ENCODE data around the gene SMIM10L1. TPM values are rescaled to one million over a fixed set of nuclear protein-coding genes. Genes with fewer than 3 reads are reported as not detected.

The SMIM10L1 gene
- total RNA-seq, 3 donors from 2014 or later, result 7.9 to 12.5 (median 9.5) TPM

DNA sequence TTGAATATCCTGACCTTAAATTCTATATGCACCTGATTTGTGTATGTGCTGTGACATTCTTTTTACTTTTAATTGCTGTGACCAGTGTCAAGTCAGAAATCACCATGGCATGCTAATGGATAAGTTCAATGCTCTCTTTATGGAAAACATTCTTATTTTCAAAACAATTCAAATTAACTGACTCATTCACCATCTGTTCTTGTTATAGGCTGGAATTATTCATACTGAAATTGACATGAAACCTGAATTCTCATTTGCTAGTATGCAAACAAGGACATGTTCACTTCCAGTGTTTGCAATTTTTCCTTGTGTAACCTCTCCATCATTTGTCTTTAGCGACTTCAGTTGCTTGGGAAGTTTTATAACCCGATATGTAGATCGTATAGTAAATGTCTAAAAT, 36.7 kb upstream of the SMIM10L1 start, which contains the start of gene TAS2R30:
TAS2R30 (minus strand) TSS at position 340 of the 400 bp plus-strand sequence. CDS start 400 bp downstream, outside the sequence.
- Histone ChIP-seq H3K9me3 (no peaks in the 10 kb centered on the region), H3K36me3 (ENCODE audit: low read depth) (no peaks in the 10 kb centered on the region), H3K4me1 (ENCODE audit: low read depth) (no peaks in the 10 kb centered on the region), H3K4me3 (no peak within 1 kb of the TSS)
- no peak for ATAC-seq
- no peak for DNase-seq
- TF ChIP-seq CTCF (IDR thresholded peaks at IDR 0.05), result no peak
- intact Hi-C loops (cut with DNase I, micrococcal nuclease), result no loop called here

DNA sequence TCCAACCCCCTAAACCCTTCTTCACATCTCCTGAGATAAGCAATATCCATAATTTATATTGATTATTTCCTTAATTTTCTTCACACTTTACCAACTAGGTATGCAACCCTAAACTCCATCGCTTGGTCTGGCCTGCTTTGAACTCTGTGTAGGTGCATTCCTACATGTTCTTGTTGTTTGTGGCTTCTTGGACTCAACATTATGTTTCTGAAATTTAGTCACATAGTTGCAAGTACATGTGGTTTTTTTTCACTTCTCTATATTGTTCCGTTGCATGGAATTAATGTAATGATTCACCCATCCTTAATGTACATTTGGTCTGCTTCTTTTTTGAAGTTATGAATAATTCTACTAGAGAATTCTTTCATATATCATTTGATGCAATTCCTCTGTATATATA, 34.9 kb upstream of the SMIM10L1 start:
- Histone ChIP-seq H3K9me3 (no peaks in the 10 kb centered on the region), H3K4me3 (no peak overlapping the region), H3K36me3 (ENCODE audit: low read depth) (no peaks in the 10 kb centered on the region), H3K4me1 (ENCODE audit: low read depth) (no peaks in the 10 kb centered on the region)
- intact Hi-C loops (cut with DNase I, micrococcal nuclease), result no loop called here
- no peak for DNase-seq
- TF ChIP-seq CTCF (IDR thresholded peaks at IDR 0.05), result no peak
- no peak for ATAC-seq

DNA sequence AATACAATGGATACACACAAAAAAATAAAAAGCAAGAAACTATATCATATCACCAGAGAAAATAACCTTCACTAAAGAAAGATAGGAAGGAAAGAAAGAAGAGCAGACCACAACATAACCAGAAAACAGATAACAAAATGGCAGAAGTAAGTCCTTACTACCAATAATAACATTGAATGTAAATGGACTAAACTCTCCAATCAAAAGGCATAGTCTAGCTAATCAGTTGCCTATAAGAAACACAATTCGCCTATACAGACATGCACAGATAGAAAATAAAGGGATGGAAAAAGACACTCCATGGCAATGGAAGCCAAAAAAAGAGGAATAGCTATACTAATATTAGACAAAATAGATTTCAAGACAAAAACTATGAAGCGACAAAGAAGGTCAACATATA, 27.6 kb upstream of the SMIM10L1 start:
- no peaks in the 10 kb centered on the region for H3K36me3 ChIP-seq (ENCODE audit: low read depth)
- no peaks in the 10 kb centered on the region for H3K4me1 ChIP-seq (ENCODE audit: low read depth)
- no peak overlapping the region for H3K4me3 ChIP-seq
- peaks cover 11% of the 10 kb centered on the region for H3K9me3 ChIP-seq
- no peak for TF ChIP-seq CTCF (IDR thresholded peaks at IDR 0.05)
- intact Hi-C loops (cut with DNase I, micrococcal nuclease), result no loop called here
- DNase-seq, result no peak
- ATAC-seq, result no peak

GRCh38 chr12:11144297-11144696, 26.7 kb upstream of the SMIM10L1 start:
- Histone ChIP-seq H3K4me3 (no peak overlapping the region), H3K36me3 (ENCODE audit: low read depth) (no peaks in the 10 kb centered on the region), H3K9me3 (peaks cover 11% of the 10 kb centered on the region), H3K4me1 (ENCODE audit: low read depth) (no peaks in the 10 kb centered on the region)
- ATAC-seq, result no peak
- TF ChIP-seq CTCF (IDR thresholded peaks at IDR 0.05), result no peak
- intact Hi-C loops (cut with DNase I, micrococcal nuclease), result no loop called here
- no peak for DNase-seq

DNA sequence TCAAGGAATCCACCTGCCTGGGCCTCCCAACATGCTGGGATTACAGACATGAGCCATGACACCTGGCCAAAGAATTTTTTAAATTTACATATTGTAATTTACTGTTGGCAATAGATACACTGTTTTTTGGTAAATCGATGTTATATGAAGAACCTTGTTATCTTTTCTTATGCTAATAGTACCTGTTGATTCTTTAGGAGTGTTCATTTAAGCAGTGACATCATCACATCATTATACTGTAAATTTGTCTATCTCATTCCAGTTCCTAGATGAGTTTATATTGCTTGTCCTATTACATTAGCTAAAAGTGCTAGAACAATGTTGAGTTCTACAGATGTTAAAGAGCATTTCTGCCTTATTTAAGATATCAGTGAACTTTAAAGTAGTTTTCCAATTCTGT, 23.6 kb upstream of the SMIM10L1 start:
- peaks cover 11% of the 10 kb centered on the region for H3K9me3 ChIP-seq
- no peak for ATAC-seq
- H3K4me3 ChIP-seq, result no peak overlapping the region
- no peak for DNase-seq
- H3K4me1 ChIP-seq (ENCODE audit: low read depth), result no peaks in the 10 kb centered on the region
- no peak for TF ChIP-seq CTCF (IDR thresholded peaks at IDR 0.05)
- intact Hi-C loops (cut with DNase I, micrococcal nuclease), result no loop called here
- no peaks in the 10 kb centered on the region for H3K36me3 ChIP-seq (ENCODE audit: low read depth)

DNA sequence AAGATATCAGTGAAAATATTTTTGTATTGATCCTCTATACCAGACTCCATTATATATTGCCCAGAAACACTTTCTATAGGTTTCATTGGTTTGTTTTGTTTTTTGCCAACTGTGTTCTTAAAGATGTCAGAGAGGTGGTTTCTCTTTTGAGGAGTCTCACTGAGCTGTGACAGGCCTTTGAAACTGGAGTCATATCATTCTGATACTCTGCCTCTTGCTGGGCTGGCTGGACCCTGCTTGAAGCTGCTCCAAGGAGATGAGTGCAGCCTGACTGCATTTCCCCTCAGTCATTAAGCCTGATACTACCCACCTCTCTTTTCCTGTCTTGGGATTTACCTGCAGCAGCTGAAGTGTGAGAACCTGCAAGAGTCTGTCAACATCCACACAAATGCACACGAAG, 20.2 kb upstream of the SMIM10L1 start:
- Histone ChIP-seq H3K4me3 (no peak overlapping the region), H3K9me3 (peaks cover 6% of the 10 kb centered on the region), H3K36me3 (ENCODE audit: low read depth) (no peaks in the 10 kb centered on the region), H3K4me1 (ENCODE audit: low read depth) (no peaks in the 10 kb centered on the region)
- no peak for TF ChIP-seq CTCF (IDR thresholded peaks at IDR 0.05)
- intact Hi-C loops (cut with DNase I, micrococcal nuclease), result no loop called here
- ATAC-seq, result no peak
- no peak for DNase-seq
